IMR-90 (cell line): ENCODE results near the gene OR52R1. TPM values are rescaled to one million over a fixed set of nuclear protein-coding genes. Genes with fewer than 3 reads are reported as not detected.

Experiments
- ATAC-seq: fragments of 200-7000 bp; cut with Tn5 transposase; 2 replicates; pipeline ENCODE4 v1.9.1; 2020; ENCODE audit warnings: low read depth, mild to moderate bottlenecking, moderate library complexity
- BruUV-seq: library from RNA; stranded (reverse); fragments of 400-500 nt; replicated peaks from 2 replicates; lab custom pipeline; 2021; lab: Mats Ljungman, UMichigan
- CTCF ChIA-PET: fragments of 300-600 bp; formaldehyde crosslinking; extraction: SDS; loops from one replicate; lab custom pipeline; 2021; ENCODE audit warnings: antibody characterized with exemption; lab: Yijun Ruan, JAX
- POLR2A ChIA-PET: fragments of 300-600 bp; sonication (Branson Sonifier 250); formaldehyde crosslinking; loops from one replicate; lab custom pipeline; 2022; ENCODE audit warnings: antibody characterized with exemption; ENCODE audit not compliant: unreplicated experiment; lab: Charles Lee
- DNase-seq: peaks from one replicate; pipeline ENCODE4 v3.0.0; 2013
- H2AFZ ChIP-seq: replicated peaks from 2 replicates; pipeline ENCODE3; 2013; ENCODE audit warnings: low read length, mild to moderate bottlenecking; ENCODE audit not compliant: poor library complexity
- H2AK5ac ChIP-seq: 2 replicates; pipeline ENCODE4 v1.6.1; 2013; ENCODE audit warnings: low read depth, low read length, inconsistent platforms
- H2AK9ac ChIP-seq: replicated peaks from 2 replicates; pipeline ENCODE3; 2013; ENCODE audit warnings: mild to moderate bottlenecking, low read depth, low read length, moderate library complexity; ENCODE audit not compliant: poor library complexity
- H2BK120ac ChIP-seq: 2 replicates; pipeline ENCODE4 v1.6.1; 2013; ENCODE audit warnings: low read depth, low read length, inconsistent platforms
- H2BK15ac ChIP-seq: 3 replicates; pipeline ENCODE4 v1.6.1; 2013; ENCODE audit warnings: low read depth, low read length, inconsistent platforms
- H2BK20ac ChIP-seq: 2 replicates; pipeline ENCODE4 v1.6.1; 2013; ENCODE audit warnings: low read depth, mild to moderate bottlenecking, inconsistent platforms, low read length, moderate library complexity
- H2BK5ac ChIP-seq: 2 replicates; pipeline ENCODE4 v1.6.1; 2013; ENCODE audit warnings: mild to moderate bottlenecking, low read depth, low read length, inconsistent platforms; ENCODE audit not compliant: poor library complexity, severe bottlenecking
- H3K14ac ChIP-seq: replicated peaks from 2 replicates; pipeline ENCODE4 v1.6.1; 2013; ENCODE audit warnings: low read depth, low read length, inconsistent platforms
- H3K18ac ChIP-seq: 2 replicates; pipeline ENCODE4 v1.6.1; 2013; ENCODE audit warnings: low read depth, low read length, control low read depth
- H3K23ac ChIP-seq: 2 replicates; pipeline ENCODE4 v1.6.1; 2013; ENCODE audit warnings: low read depth, low read length, inconsistent platforms
- H3K27ac ChIP-seq: 2 replicates; pipeline ENCODE4 v1.5.1; 2013; ENCODE audit warnings: mild to moderate bottlenecking, control low read depth, low read length; ENCODE audit not compliant: insufficient read depth
- H3K27me3 ChIP-seq: 2 replicates; pipeline ENCODE4 v1.6.1; 2013; ENCODE audit warnings: low read length; ENCODE audit not compliant: control insufficient read depth, insufficient read depth
- H3K36me3 ChIP-seq: 2 replicates; pipeline ENCODE4 v1.6.1; 2013; ENCODE audit warnings: low read length, mixed read lengths; ENCODE audit not compliant: control insufficient read depth, insufficient read depth
- H3K4ac ChIP-seq: 2 replicates; pipeline ENCODE4 v1.6.1; 2013; ENCODE audit warnings: low read depth, low read length, inconsistent platforms
- H3K4me1 ChIP-seq: 2 replicates; pipeline ENCODE4 v1.6.1; 2013; ENCODE audit warnings: low read length, mixed read lengths; ENCODE audit not compliant: control insufficient read depth, insufficient read depth
- H3K4me2 ChIP-seq: 2 replicates; pipeline ENCODE4 v1.6.1; 2013; ENCODE audit warnings: low read depth, mild to moderate bottlenecking, control low read depth, low read length, moderate library complexity
- H3K4me3 ChIP-seq: 2 replicates; pipeline ENCODE4 v1.5.1; 2013; ENCODE audit warnings: low read depth, mild to moderate bottlenecking, control low read depth, low read length, moderate library complexity; ENCODE audit not compliant: insufficient read depth
- H3K56ac ChIP-seq: 2 replicates; pipeline ENCODE4 v1.6.1; 2013; ENCODE audit warnings: low read length, inconsistent platforms; ENCODE audit not compliant: insufficient read depth; ENCODE audit errors: extremely low read depth
- H3K79me1 ChIP-seq, 2 experiments: 2 replicates each; pipeline ENCODE4 v1.6.1; 2013; ENCODE audit warnings: low read length in 2 of 2, inconsistent platforms in 1 of 2, low read depth in 1 of 2
- H3K9ac ChIP-seq: 2 replicates; pipeline ENCODE4 v1.6.1; 2013; ENCODE audit warnings: low read depth, low read length, control low read depth
- H3K9me1 ChIP-seq: 2 replicates; pipeline ENCODE4 v1.6.1; 2013; ENCODE audit warnings: low read length, inconsistent platforms; ENCODE audit not compliant: insufficient read depth
- H3K9me3 ChIP-seq: 2 replicates; pipeline ENCODE4 v1.6.1; 2013; ENCODE audit warnings: low read length; ENCODE audit not compliant: control insufficient read depth, insufficient read depth
- H4K20me1 ChIP-seq: 2 replicates; pipeline ENCODE4 v1.6.1; 2013; ENCODE audit warnings: low read length, inconsistent platforms; ENCODE audit not compliant: insufficient read depth
- H4K5ac ChIP-seq: 2 replicates; pipeline ENCODE4 v1.6.1; 2013; ENCODE audit warnings: mild to moderate bottlenecking, low read depth, low read length, control low read depth
- H4K8ac ChIP-seq, 2 experiments: 2 replicates each; pipeline ENCODE4 v1.6.1; 2013; ENCODE audit warnings: low read depth in 2 of 2, low read length in 2 of 2, control low read depth in 1 of 2, inconsistent platforms in 1 of 2
- H4K91ac ChIP-seq: 2 replicates; pipeline ENCODE4 v1.6.1; 2013; ENCODE audit warnings: low read depth, low read length, inconsistent platforms; ENCODE audit not compliant: insufficient read depth
- CEBPB ChIP-seq: IDR thresholded peaks from 2 replicates; pipeline ENCODE4 v1.6.1; 2012; ENCODE audit warnings: low read depth, low read length, improper control_type of control experiment
- CHD1 ChIP-seq: IDR thresholded peaks from 2 replicates; pipeline ENCODE4 v1.6.1; 2012; ENCODE audit warnings: low read depth, low read length, improper control_type of control experiment
- MAFK ChIP-seq: IDR thresholded peaks from 2 replicates; pipeline ENCODE4 v1.6.1; 2012; ENCODE audit warnings: low read depth, low read length, improper control_type of control experiment
- MAZ ChIP-seq: IDR thresholded peaks from 2 replicates; pipeline ENCODE4 v1.6.1; 2012; ENCODE audit warnings: low read depth, mild to moderate bottlenecking, low read length, improper control_type of control experiment, moderate library complexity, borderline replicate concordance
- MXI1 ChIP-seq: IDR thresholded peaks from 2 replicates; pipeline ENCODE4 v1.6.1; 2012; ENCODE audit warnings: low read depth, mild to moderate bottlenecking, low read length, moderate library complexity, borderline replicate concordance
- RCOR1 ChIP-seq: IDR thresholded peaks from 2 replicates; pipeline ENCODE4 v1.6.1; 2012; ENCODE audit warnings: mild to moderate bottlenecking, low read length, improper control_type of control experiment; ENCODE audit not compliant: insufficient replicate concordance
- RFX5 ChIP-seq: IDR thresholded peaks from 2 replicates; pipeline ENCODE4 v1.8.0; 2012; ENCODE audit warnings: low read depth, mild to moderate bottlenecking, low read length, moderate library complexity
- SMC3 ChIP-seq: fragments of 150-350 bp; IDR thresholded peaks from 2 replicates; pipeline ENCODE4 v1.6.1; 2016; ENCODE audit warnings: low read depth, mild to moderate bottlenecking, antibody characterized with exemption, low read length, moderate library complexity
- WGBS, 2 experiments: methylation state at CpG; one replicate each; pipeline versions ENCODE4 v1.1.5 to v1.1.7; 2013; ENCODE audit warnings: missing lambda C conversion rate in 2 of 2; ENCODE audit not compliant: insufficient read length in 1 of 2; ENCODE audit errors: extremely low coverage in 2 of 2; 5-methylcytosine and 5-hydroxymethylcytosine counted together
- dilution Hi-C: fragments of 300-500 bp; cut with HindIII; formaldehyde crosslinking; loops from one replicate; pipeline ENCODE4 v1.14.3; 2018; ENCODE audit warnings: low sequenced_read_pairs; ENCODE audit not compliant: unreplicated experiment
- in situ Hi-C: fragments of 300-500 bp; cut with MboI; formaldehyde crosslinking; loops from 3 replicates; pipeline ENCODE4 v1.14.3; 2019; ENCODE audit warnings: low sequenced_read_pairs, inconsistent platforms, mixed read lengths
- intact Hi-C: fragments of 100-400 bp; cut with micrococcal nuclease; formaldehyde crosslinking; loops from 2 replicates; pipeline ENCODE4 v1.10.0; 2022
- polyA plus RNA-seq, 3 experiments: library from polyadenylated mRNA; depleted of rRNA; stranded (reverse); fragments of >200 nt; gene quantifications; 2 replicates each; pipeline ENCODE4 v1.2.3, GENCODE V29; 2012; ENCODE audit warnings: low replicate concordance in 1 of 3
- total RNA-seq: library from RNA; depleted of rRNA; stranded (reverse); fragments of >200 nt; gene quantifications from 2 replicates; pipeline ENCODE4 v1.2.3, GENCODE V29; 2012

Gene OR52R1
- total and polyA plus RNA-seq, 2 of the 4 experiments (the other 2 are of a cell fraction), result not detected

- in situ Hi-C loops (loop anchor here (5.0 kb wide), 1 partner anchor 184 kb away; the partner anchor contains the start of gene OR51D1), intact Hi-C loops (loop anchor here (10.0 kb wide), 1 partner anchor 184 kb away; no protein-coding TSS in a partner anchor), dilution Hi-C loops (no loop called here)
- Histone ChIP-seq H3K9me3 (no peaks in the 10 kb centered on the region), H2BK20ac (no peak within 1 kb of the TSS), H3K9ac (no peak within 1 kb of the TSS), H2BK15ac (no peak within 1 kb of the TSS), H3K79me1 (no peaks in the 10 kb centered on the region), H2AK5ac (no peak within 1 kb of the TSS), H4K20me1 (no peaks in the 10 kb centered on the region), H4K8ac (no peak within 1 kb of the TSS), H4K5ac (no peak within 1 kb of the TSS), H2AFZ (peak within 1 kb of the TSS; percentile 44), H3K18ac (no peak within 1 kb of the TSS), H3K56ac (no peak within 1 kb of the TSS), H3K4me3 (no peak within 1 kb of the TSS), H3K4ac (no peak within 1 kb of the TSS), H2BK120ac (no peak within 1 kb of the TSS), H2AK9ac (no peak within 1 kb of the TSS), H3K4me1 (no peaks in the 10 kb centered on the region), H3K27me3 (no peaks in the 10 kb centered on the region; the same call in 1 of the 2 replicates), H3K23ac (no peak within 1 kb of the TSS), H3K14ac (no peak within 1 kb of the TSS), H2BK5ac (no peak within 1 kb of the TSS), H3K27ac (no peak within 1 kb of the TSS), H3K9me1 (no peaks in the 10 kb centered on the region; the same call in 1 of the 2 replicates), H3K36me3 (no peaks in the 10 kb centered on the region), H4K91ac (no peak within 1 kb of the TSS), H3K4me2 (no peak within 1 kb of the TSS)
- no TSS peak for BruUV-seq
- ATAC-seq (no peak), DNase-seq (no peak)
- ChIA-PET CTCF (no interaction called here), POLR2A (no interaction called here)
- TF ChIP-seq RFX5 (no peak), MXI1 (no peak), CHD1 (no peak), RCOR1 (no peak), MAZ (no peak), CEBPB (no peak), MAFK (no peak), SMC3 (no peak)
- WGBS, 2 experiments, result no CpG with 5 or more reads among the region's 1 CpG
These were observed 16.8 kb upstream of the OR52R1 start, which contains the start of gene OR51F2 for GRCh38 chr11:4821021-4821420. Gene OR51F2 (plus strand): TSS chr11:4821321. CDS start chr11:4821422, 101 bp downstream.
